Measurements from ENCODE around the gene GUCD1.

The GUCD1 gene

DNA sequence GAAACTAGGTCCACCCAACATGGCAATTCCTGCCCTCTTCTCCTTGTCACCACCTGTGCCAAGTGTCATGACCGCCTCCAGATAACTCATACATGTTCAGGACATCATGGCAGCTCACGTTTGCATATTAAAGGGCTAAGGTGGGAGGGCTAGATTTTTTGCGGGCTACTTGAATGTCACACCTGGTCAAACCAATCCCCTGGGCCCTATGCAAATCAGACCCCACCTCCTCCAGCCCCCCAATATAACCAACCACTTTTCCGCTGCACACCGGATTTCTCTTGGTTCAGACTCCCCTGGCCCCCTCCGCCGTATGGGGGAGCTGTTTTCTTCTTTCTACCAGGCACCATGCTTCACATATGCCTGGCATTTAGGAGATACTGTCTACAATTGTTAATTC lies 47.2 kb downstream of the GUCD1 start:
- ChIA-PET POLR2A (no interaction called here), CTCF (interaction anchor here (0.7 to 3.2 kb wide), 8 partner anchors 11 to 429 kb away, joined by 3 to 15 read pairs (median 4); no protein-coding TSS in a partner anchor)
- Histone ChIP-seq H3K9me3 (ENCODE audit: control insufficient read depth, insufficient read depth, low read depth, low read length) (no peaks in the 10 kb centered on the region), H3K36me3 (ENCODE audit: control insufficient read depth in 2 of 2, insufficient read depth in 1 of 2, low read length in 2 of 2) (no peaks in the 10 kb centered on the region), H3K4me1 (ENCODE audit: control insufficient read depth, insufficient read depth, low read length) (peaks cover 18% of the 10 kb centered on the region), H3K27ac (ENCODE audit: extremely low read depth, low read depth, low read length) (no peak overlapping the region), H3K4me3 (ENCODE audit: low read depth, low read length) (no peak overlapping the region)
- TF ChIP-seq ZNF221 (tag by site-specific recombination; IDR thresholded peaks at IDR 0.05; ENCODE audit: borderline replicate concordance), result no peak
- TF ChIP-seq, protein P1, sequence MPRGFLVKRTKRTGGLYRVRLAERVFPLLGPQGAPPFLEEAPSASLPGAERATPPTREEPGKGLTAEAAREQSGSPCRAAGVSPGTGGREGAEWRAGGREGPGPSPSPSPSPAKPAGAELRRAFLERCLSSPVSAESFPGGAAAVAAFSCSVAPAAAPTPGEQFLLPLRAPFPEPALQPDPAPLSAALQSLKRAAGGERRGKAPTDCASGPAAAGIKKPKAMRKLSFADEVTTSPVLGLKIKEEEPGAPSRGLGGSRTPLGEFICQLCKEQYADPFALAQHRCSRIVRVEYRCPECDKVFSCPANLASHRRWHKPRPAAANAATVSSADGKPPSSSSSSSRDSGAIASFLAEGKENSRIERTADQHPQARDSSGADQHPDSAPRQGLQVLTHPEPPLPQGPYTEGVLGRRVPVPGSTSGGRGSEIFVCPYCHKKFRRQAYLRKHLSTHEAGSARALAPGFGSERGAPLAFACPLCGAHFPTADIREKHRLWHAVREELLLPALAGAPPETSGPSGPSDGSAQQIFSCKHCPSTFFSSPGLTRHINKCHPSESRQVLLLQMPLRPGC (tag by site-specific recombination; IDR thresholded peaks at IDR 0.05), result no peak
- TF ChIP-seq, protein P2, sequence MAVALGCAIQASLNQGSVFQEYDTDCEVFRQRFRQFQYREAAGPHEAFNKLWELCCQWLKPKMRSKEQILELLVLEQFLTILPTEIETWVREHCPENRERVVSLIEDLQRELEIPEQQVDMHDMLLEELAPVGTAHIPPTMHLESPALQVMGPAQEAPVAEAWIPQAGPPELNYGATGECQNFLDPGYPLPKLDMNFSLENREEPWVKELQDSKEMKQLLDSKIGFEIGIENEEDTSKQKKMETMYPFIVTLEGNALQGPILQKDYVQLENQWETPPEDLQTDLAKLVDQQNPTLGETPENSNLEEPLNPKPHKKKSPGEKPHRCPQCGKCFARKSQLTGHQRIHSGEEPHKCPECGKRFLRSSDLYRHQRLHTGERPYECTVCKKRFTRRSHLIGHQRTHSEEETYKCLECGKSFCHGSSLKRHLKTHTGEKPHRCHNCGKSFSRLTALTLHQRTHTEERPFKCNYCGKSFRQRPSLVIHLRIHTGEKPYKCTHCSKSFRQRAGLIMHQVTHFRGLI (tag by site-specific recombination; IDR thresholded peaks at IDR 0.05), result no peak
- no peak for TF ChIP-seq EGR2 (tag by site-specific recombination; IDR thresholded peaks at IDR 0.05; ENCODE audit: low read depth)
- TF ChIP-seq, protein P3, sequence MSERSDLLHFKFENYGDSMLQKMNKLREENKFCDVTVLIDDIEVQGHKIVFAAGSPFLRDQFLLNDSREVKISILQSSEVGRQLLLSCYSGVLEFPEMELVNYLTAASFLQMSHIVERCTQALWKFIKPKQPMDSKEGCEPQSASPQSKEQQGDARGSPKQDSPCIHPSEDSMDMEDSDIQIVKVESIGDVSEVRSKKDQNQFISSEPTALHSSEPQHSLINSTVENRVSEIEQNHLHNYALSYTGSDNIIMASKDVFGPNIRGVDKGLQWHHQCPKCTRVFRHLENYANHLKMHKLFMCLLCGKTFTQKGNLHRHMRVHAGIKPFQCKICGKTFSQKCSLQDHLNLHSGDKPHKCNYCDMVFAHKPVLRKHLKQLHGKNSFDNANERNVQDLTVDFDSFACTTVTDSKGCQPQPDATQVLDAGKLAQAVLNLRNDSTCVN (tag by site-specific recombination; optimal IDR thresholded peaks at IDR 0.05), result no peak
- no peak for TF ChIP-seq ZNF391 (tag by site-specific recombination; IDR thresholded peaks at IDR 0.05; ENCODE audit: borderline replicate concordance, low read depth)
- no peak for TF ChIP-seq ZNF785 (tag by site-specific recombination; IDR thresholded peaks at IDR 0.05)

DNA sequence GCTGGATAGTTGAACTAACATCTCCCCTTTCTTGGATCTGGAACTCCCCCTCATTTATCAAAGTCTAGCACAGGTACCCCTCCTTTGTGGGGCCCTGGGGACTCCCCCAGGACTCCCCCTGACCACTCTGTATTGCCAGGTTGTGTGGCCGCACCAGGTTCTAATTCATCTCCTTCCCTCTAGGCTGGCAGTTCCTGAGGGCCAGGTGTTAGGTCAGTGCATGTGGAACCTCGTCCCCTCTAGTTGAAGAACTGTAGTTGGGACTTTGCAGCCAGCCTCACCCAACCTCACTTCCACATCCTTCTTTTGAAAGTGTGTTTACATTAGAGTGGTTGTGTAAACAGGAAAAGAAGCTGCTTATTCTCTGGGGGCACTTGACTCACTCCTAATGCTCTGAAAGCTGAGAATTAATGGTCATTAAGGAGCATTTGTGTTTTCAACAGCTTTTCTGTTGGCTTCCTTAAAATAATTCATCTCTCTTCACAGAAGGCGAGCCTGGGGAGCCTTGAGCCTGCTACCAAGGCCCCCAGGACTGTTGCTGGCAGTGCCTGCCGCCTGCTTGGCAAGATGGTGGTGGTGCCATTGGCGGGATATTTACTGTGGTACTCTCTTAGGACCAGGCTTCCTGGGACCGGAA lies 48.0 kb downstream of the GUCD1 start:
- ChIA-PET CTCF (interaction anchor here (0.6 to 3.2 kb wide), 11 partner anchors 10 to 1822 kb away, joined by 3 to 15 read pairs (median 3); no protein-coding TSS in a partner anchor), POLR2A (no interaction called here)
- no peaks in the 10 kb centered on the region for H3K36me3 ChIP-seq (ENCODE audit: control insufficient read depth in 2 of 2, insufficient read depth in 1 of 2, low read length in 2 of 2)
- no peaks in the 10 kb centered on the region for H3K9me3 ChIP-seq (ENCODE audit: control insufficient read depth, insufficient read depth, low read depth, low read length)
- no peak overlapping the region for H3K4me3 ChIP-seq (ENCODE audit: low read depth, low read length)
- peak overlapping the region; percentile 22; the same call in 1 of the 2 replicates for H3K27ac ChIP-seq (ENCODE audit: extremely low read depth, low read depth, low read length)
- H3K4me1 ChIP-seq (ENCODE audit: control insufficient read depth, insufficient read depth, low read length), result peaks cover 18% of the 10 kb centered on the region
- TF ChIP-seq ZNF394 (tag by site-specific recombination; IDR thresholded peaks at IDR 0.05; ENCODE audit: borderline replicate concordance), result peak; percentile 12; the same call in 1 of the 2 replicates
- TF ChIP-seq GLIS1 (tag by site-specific recombination; IDR thresholded peaks at IDR 0.05), result no peak
- peak; percentile 62; the same call in 1 of the 2 replicates for TF ChIP-seq ZBTB17 (tag by site-specific recombination; IDR thresholded peaks at IDR 0.05)
- TF ChIP-seq ZNF530 (tag by site-specific recombination; IDR thresholded peaks at IDR 0.05; ENCODE audit: low read depth), result no peak
- peak; percentile 79 for TF ChIP-seq ZNF24 (tag by site-specific recombination; IDR thresholded peaks at IDR 0.05)
- TF ChIP-seq, protein P2 (tag by site-specific recombination; IDR thresholded peaks at IDR 0.05), result 0 out of 2 replicates have a peak, but pooled peaks have one; percentile 18
- TF ChIP-seq ZNF837 (tag by site-specific recombination; IDR thresholded peaks at IDR 0.05), result no peak
- TF ChIP-seq YY1 (tag by site-specific recombination; IDR thresholded peaks at IDR 0.05), result no peak
- no peak for TF ChIP-seq ZNF830 (tag by site-specific recombination; IDR thresholded peaks at IDR 0.05; ENCODE audit: low read depth)
- no peak for TF ChIP-seq ZFP3 (tag by site-specific recombination; IDR thresholded peaks at IDR 0.05; ENCODE audit: low read depth)
- TF ChIP-seq ZNF623 (tag by site-specific recombination; IDR thresholded peaks at IDR 0.05), result no peak
- TF ChIP-seq, protein P4, sequence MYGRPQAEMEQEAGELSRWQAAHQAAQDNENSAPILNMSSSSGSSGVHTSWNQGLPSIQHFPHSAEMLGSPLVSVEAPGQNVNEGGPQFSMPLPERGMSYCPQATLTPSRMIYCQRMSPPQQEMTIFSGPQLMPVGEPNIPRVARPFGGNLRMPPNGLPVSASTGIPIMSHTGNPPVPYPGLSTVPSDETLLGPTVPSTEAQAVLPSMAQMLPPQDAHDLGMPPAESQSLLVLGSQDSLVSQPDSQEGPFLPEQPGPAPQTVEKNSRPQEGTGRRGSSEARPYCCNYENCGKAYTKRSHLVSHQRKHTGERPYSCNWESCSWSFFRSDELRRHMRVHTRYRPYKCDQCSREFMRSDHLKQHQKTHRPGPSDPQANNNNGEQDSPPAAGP (tag by site-specific recombination; IDR thresholded peaks at IDR 0.05), result 0 out of 2 replicates have a peak, but pooled peaks have one; percentile 50
- TF ChIP-seq OSR2 (tag by site-specific recombination; IDR thresholded peaks at IDR 0.05), result peak; percentile 91
- TF ChIP-seq ZNF2 (tag by site-specific recombination; IDR thresholded peaks at IDR 0.05), result no peak
- 0 out of 2 replicates have a peak, but pooled peaks have one; percentile 59 for TF ChIP-seq GLI2 (tag by site-specific recombination; IDR thresholded peaks at IDR 0.05; ENCODE audit: borderline replicate concordance, low read depth)
- TF ChIP-seq ZNF621 (tag by site-specific recombination; IDR thresholded peaks at IDR 0.05), result no peak
- TF ChIP-seq, protein P5, sequence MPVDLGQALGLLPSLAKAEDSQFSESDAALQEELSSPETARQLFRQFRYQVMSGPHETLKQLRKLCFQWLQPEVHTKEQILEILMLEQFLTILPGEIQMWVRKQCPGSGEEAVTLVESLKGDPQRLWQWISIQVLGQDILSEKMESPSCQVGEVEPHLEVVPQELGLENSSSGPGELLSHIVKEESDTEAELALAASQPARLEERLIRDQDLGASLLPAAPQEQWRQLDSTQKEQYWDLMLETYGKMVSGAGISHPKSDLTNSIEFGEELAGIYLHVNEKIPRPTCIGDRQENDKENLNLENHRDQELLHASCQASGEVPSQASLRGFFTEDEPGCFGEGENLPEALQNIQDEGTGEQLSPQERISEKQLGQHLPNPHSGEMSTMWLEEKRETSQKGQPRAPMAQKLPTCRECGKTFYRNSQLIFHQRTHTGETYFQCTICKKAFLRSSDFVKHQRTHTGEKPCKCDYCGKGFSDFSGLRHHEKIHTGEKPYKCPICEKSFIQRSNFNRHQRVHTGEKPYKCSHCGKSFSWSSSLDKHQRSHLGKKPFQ (tag by site-specific recombination; IDR thresholded peaks at IDR 0.05), result no peak
- no peak for TF ChIP-seq BCL11A (tag by site-specific recombination; IDR thresholded peaks at IDR 0.05; ENCODE audit: low read depth)
- 0 out of 2 replicates have a peak, but pooled peaks have one; percentile 15 for TF ChIP-seq ZNF629 (tag by site-specific recombination; IDR thresholded peaks at IDR 0.05)
- TF ChIP-seq ZNF404 (tag by site-specific recombination; IDR thresholded peaks at IDR 0.05), result no peak
